Stimulated activated CD8-positive, alpha-beta memory T cell treated with anti-CD3 and anti-CD28 coated beads, Interleukin-7, amount 100 ng/mL, for 4 hours (primary cell): ENCODE measurements around the gene KIAA1755.

Experiments
- DNase-seq, 2 donors: peaks; one replicate each; pipeline ENCODE4 v3.0.0-alpha.2; 2020; ENCODE audit warnings: low read depth in 2 of 2

The KIAA1755 gene

GRCh38 chr20:38219006-38219950 is 41.3 kb downstream of the KIAA1755 start:
- DNase-seq: no peak

GRCh38 chr20:38218566-38218885 is 42.0 kb downstream of the KIAA1755 start:
- DNase-seq: no peak

- DNase-seq: no peak
Observed at GRCh38 chr20:38217791-38218565, 42.6 kb downstream of the KIAA1755 start.

- no peak for DNase-seq
Observed at GRCh38 chr20:38216746-38217595, 43.6 kb downstream of the KIAA1755 start.

- DNase-seq: no peak
Observed at GRCh38 chr20:38216201-38216600, 44.3 kb downstream of the KIAA1755 start.

GRCh38 chr20:38215194-38216182 is 45.0 kb downstream of the KIAA1755 start:
- no peak for DNase-seq

GRCh38 chr20:38214256-38215193 is 46.0 kb downstream of the KIAA1755 start:
- DNase-seq: no peak

- DNase-seq: no peak
Observed at GRCh38 chr20:38213607-38213940, 47.0 kb downstream of the KIAA1755 start.

GRCh38 chr20:38212806-38213606 is 47.5 kb downstream of the KIAA1755 start:
- DNase-seq: no peak

GRCh38 chr20:38211200-38212097 is 49.1 kb downstream of the KIAA1755 start:
- DNase-seq: no peak

GRCh38 chr20:38210741-38211140 is 49.8 kb downstream of the KIAA1755 start:
- DNase-seq: no peak

- DNase-seq: no peak
Observed at GRCh38 chr20:38209736-38210405, 50.7 kb downstream of the KIAA1755 start.

GRCh38 chr20:38209054-38209675 is 51.4 kb downstream of the KIAA1755 start:
- DNase-seq: no peak

GRCh38 chr20:38208523-38208922 is 52.0 kb downstream of the KIAA1755 start:
- no peak for DNase-seq

GRCh38 chr20:38208088-38208487 is 52.4 kb downstream of the KIAA1755 start:
- no peak for DNase-seq

GRCh38 chr20:38207621-38208020 is 52.9 kb downstream of the KIAA1755 start:
- DNase-seq: no peak

GRCh38 chr20:38205001-38205400 is 55.5 kb downstream of the KIAA1755 start:
- DNase-seq: no peak
